ENCODE data around the gene LMNA.

The LMNA gene

GRCh38 chr1:156114101-156114918, at the start of gene LMNA:
Gene LMNA (plus strand): TSS chr1:156114711. CDS start chr1:156114919, 208 bp downstream.
- Histone ChIP-seq H3K9me3 (ENCODE audit: control insufficient read depth, insufficient read depth, low read length) (no peaks in the 10 kb centered on the region), H3K36me3 (ENCODE audit: control insufficient read depth, low read length) (no peaks in the 10 kb centered on the region), H3F3A (ENCODE audit: control insufficient read depth, insufficient read depth) (no peaks in the 10 kb centered on the region), H4K20me1 (ENCODE audit: control insufficient read depth, insufficient read depth, low read depth, low read length) (0 out of 2 replicates have a peak, but pooled peaks cover 3% of the 10 kb centered on the region), H3K4me2 (ENCODE audit: low read length) (peak within 1 kb of the TSS; percentile 70), H3K79me2 (ENCODE audit: control insufficient read depth, low read length) (no peaks in the 10 kb centered on the region), H3K4me1 (ENCODE audit: control insufficient read depth, low read length) (peaks cover 11% of the 10 kb centered on the region), H3K27me3 (ENCODE audit: control insufficient read depth, low read length) (peaks cover 49% of the 10 kb centered on the region), H3K27ac (ENCODE audit: low read depth, low read length) (no peak within 1 kb of the TSS), H3K9me2 (replicated peaks; ENCODE audit: control insufficient read depth, low read length) (no peaks in the 10 kb centered on the region), H3K4me3 (ENCODE audit: low read length) (peak within 1 kb of the TSS; percentile 58)
- no peak; the same call in 1 of the 2 replicates for TF ChIP-seq EZH2phosphoT487 (IDR thresholded peaks at IDR 0.05; ENCODE audit: borderline replicate concordance, low read length)
- TF ChIP-seq, protein P1, sequence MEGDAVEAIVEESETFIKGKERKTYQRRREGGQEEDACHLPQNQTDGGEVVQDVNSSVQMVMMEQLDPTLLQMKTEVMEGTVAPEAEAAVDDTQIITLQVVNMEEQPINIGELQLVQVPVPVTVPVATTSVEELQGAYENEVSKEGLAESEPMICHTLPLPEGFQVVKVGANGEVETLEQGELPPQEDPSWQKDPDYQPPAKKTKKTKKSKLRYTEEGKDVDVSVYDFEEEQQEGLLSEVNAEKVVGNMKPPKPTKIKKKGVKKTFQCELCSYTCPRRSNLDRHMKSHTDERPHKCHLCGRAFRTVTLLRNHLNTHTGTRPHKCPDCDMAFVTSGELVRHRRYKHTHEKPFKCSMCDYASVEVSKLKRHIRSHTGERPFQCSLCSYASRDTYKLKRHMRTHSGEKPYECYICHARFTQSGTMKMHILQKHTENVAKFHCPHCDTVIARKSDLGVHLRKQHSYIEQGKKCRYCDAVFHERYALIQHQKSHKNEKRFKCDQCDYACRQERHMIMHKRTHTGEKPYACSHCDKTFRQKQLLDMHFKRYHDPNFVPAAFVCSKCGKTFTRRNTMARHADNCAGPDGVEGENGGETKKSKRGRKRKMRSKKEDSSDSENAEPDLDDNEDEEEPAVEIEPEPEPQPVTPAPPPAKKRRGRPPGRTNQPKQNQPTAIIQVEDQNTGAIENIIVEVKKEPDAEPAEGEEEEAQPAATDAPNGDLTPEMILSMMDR (IDR thresholded peaks at IDR 0.05; ENCODE audit: low read depth, low read length, poor library complexity, severe bottlenecking): no peak

DNA sequence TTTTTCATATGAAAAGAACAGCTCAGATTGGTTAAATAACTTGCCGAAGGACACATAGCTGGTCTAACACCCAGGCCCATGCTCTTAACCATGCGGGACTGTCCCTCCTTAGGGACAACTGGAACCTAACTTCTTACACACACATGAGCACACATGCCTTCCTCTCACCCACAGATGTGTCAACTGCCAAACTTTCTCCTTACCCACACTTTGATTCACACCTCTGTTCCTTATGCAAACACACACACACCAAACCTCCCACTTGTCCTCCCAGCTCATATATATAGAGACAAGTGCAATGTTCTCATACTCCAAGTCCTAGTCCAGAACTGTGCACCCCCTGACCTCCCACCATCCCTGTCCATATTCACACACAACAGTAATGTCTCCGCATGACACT, 49.3 kb upstream of the LMNA start:
- no peak overlapping the region for H3K4me2 ChIP-seq (ENCODE audit: low read length)
- peaks cover 9% of the 10 kb centered on the region for H3K4me1 ChIP-seq (ENCODE audit: control insufficient read depth, low read length)
- H3K27ac ChIP-seq (ENCODE audit: low read depth, low read length): no peak overlapping the region
- H3K27me3 ChIP-seq (ENCODE audit: control insufficient read depth, low read length): no peaks in the 10 kb centered on the region
- no peaks in the 10 kb centered on the region for H3K9me2 ChIP-seq (replicated peaks; ENCODE audit: control insufficient read depth, low read length)
- TF ChIP-seq, protein P1 (IDR thresholded peaks at IDR 0.05; ENCODE audit: low read depth, low read length, poor library complexity, severe bottlenecking): no peak
- no peak for TF ChIP-seq EZH2phosphoT487 (IDR thresholded peaks at IDR 0.05; ENCODE audit: borderline replicate concordance, low read length)
- no peaks in the 10 kb centered on the region for H3K36me3 ChIP-seq (ENCODE audit: control insufficient read depth, low read length)
- H3F3A ChIP-seq (ENCODE audit: control insufficient read depth, insufficient read depth): 0 out of 2 replicates have a peak, but pooled peaks cover 2% of the 10 kb centered on the region
- H4K20me1 ChIP-seq (ENCODE audit: control insufficient read depth, insufficient read depth, low read depth, low read length): no peaks in the 10 kb centered on the region
- H3K9me3 ChIP-seq (ENCODE audit: control insufficient read depth, insufficient read depth, low read length): no peaks in the 10 kb centered on the region
- H3K4me3 ChIP-seq (ENCODE audit: low read length): no peak overlapping the region
- no peaks in the 10 kb centered on the region for H3K79me2 ChIP-seq (ENCODE audit: control insufficient read depth, low read length)

DNA sequence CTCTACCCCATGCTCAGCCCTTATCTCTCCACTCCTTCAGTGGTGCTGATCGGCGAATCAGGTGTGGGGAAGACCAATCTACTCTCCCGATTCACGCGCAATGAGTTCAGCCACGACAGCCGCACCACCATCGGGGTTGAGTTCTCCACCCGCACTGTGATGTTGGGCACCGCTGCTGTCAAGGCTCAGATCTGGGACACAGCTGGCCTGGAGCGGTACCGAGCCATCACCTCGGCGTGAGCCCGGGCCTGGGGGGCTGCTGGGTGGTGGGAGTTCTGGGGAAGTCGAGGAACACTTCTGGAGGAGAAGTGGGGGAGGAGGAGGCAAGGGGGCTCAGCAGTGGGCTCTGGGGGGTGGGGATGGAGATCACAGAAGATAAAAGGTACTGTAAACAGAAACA, 48.6 kb upstream of the LMNA start:
- Histone ChIP-seq H3K4me2 (ENCODE audit: low read length) (no peak overlapping the region), H3K27me3 (ENCODE audit: control insufficient read depth, low read length) (peaks cover 4% of the 10 kb centered on the region), H3K9me2 (replicated peaks; ENCODE audit: control insufficient read depth, low read length) (no peaks in the 10 kb centered on the region), H3K4me3 (ENCODE audit: low read length) (no peak overlapping the region), H3K27ac (ENCODE audit: low read depth, low read length) (no peak overlapping the region), H3F3A (ENCODE audit: control insufficient read depth, insufficient read depth) (0 out of 2 replicates have a peak, but pooled peaks cover 2% of the 10 kb centered on the region), H4K20me1 (ENCODE audit: control insufficient read depth, insufficient read depth, low read depth, low read length) (no peaks in the 10 kb centered on the region), H3K9me3 (ENCODE audit: control insufficient read depth, insufficient read depth, low read length) (no peaks in the 10 kb centered on the region), H3K36me3 (ENCODE audit: control insufficient read depth, low read length) (no peaks in the 10 kb centered on the region), H3K79me2 (ENCODE audit: control insufficient read depth, low read length) (no peaks in the 10 kb centered on the region), H3K4me1 (ENCODE audit: control insufficient read depth, low read length) (peaks cover 8% of the 10 kb centered on the region)
- TF ChIP-seq, protein P1 (IDR thresholded peaks at IDR 0.05; ENCODE audit: low read depth, low read length, poor library complexity, severe bottlenecking): no peak
